NCI-H2171 (cell line): ENCODE results near the gene TMPRSS9.
A peak's percentile ranks its signal among the peaks of the same experiment; 100 is the strongest.

ENCODE experiments used
- DNase-seq: peaks from one replicate; lab custom pipeline; 2025; lab: John Stamatoyannopoulos, UW

The TMPRSS9 gene

DNA sequence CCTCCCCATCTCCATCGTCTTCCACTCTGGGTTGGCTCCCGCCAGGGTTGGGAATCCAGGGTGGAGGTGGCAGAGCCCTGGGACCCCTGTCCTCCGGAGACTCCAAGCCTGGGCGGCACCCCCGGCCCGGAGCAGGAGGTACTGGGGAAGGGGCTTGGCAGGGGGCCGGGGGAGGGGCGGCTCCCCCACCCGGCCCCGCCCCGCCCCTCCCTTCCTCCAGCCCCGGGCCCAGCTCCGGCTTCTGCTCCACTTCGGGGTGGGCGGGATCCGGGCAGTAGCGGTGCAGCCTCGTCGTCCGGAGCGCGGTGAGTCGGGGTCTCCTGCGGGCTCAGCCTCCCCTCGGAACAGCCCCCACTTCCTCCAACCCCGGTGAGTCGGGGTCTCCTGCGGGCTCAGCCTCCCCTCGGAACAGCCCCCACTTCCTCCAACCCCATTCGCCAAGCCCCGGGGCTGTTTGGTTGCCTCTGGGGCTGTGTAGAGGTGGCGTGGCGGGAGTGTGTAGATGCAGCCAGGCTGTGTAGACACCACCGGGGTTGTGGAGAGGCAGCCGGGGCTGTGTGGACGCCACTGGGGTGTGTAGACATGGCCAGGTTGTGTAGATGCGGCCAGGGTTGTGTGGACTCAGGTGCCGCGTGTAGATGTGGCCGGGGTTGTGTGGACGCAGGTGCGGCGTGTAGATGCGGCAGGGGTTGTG is at the start of gene TMPRSS9:
Gene TMPRSS9, plus strand, starts transcription at position 274 of the 694 bp plus-strand sequence. CDS start 29,521 bp downstream, outside the sequence.
- no peak for DNase-seq

DNA sequence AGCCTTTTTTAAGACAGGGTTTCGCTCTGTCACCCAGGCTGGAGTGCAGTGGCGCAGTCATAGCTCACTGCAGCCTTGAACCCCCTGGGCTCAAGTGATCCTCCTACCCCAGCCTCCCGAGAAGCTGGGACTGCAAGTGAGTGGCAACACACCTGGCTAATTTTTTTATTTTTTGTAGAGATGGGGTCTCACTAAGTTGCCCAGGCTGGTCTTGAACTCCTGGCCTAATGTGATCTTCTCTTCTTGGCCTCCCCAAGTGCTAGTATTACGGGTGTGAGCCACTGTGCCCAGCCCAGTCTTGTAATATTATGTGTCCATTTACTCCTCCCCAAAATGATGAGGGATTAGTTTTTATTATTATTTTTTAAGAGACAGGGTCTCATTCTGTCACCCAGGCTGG is 49.0 kb upstream of the TMPRSS9 start:
- no peak for DNase-seq

DNA sequence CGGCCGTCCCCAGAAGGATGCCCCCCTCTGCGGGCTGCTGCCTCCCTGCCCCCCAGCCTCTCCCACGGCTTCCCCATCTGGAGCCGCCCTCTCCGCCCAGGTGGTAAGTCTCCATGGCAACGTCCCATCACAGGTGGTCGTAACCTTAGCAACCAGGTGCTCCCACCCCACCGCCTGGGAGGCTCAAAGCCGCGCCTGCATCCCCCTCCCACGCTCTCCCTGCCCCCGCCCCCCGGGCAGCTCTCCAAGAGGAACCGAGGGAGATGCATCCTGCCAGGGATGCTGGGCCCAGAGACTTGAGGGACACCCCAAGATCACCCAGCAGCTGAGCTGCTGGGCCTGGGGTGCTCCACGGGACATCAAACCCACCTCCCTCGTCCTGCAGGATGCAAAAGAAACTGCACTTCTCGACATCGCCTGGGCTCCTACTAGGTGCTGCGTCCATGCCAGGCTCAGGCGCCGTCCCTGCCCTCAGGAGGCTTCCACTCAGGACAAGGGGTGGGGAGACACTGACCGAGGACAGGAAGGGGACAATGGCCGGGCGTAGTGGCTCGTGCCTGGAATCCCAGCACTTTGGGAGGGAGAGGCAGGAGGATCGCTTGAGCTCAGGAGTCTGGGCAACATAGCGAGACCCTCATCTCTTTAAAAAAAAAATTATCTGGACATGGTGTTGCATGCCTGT is 47.1 kb upstream of the TMPRSS9 start:
- peak; percentile 95 for DNase-seq

DNA sequence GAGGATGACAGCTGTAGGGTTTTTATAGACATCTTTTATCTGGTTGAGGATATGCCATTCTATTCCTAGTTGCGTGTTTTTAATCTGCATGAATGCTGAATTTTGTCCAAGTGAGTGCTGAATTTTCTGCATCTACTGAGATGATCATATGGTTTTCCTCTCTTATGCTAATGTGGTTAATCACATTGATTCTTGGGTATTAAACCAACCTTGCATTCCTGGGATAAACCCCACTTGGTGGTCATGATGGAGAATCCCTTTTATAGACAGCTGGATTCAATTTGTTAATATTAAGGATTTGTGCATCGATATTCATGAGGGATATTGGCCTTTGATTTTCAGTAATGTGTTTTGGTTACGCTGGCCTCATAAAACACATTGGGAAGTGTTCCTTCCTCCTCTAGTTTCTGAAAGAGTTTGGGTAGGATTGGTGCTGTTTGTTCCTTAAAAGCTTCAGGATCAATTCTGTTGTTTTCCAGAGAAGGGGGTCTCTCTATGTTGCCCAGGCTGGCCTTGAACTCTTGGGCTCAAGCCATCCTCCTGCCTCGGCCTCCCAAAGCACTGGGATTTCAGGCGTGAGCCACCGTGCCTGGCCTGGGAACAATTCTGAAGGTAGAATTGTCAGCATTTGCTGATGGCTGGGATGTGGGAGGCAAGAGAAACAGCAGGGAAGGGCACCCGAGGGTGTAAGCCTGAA is 44.8 kb upstream of the TMPRSS9 start:
- no peak for DNase-seq

DNA sequence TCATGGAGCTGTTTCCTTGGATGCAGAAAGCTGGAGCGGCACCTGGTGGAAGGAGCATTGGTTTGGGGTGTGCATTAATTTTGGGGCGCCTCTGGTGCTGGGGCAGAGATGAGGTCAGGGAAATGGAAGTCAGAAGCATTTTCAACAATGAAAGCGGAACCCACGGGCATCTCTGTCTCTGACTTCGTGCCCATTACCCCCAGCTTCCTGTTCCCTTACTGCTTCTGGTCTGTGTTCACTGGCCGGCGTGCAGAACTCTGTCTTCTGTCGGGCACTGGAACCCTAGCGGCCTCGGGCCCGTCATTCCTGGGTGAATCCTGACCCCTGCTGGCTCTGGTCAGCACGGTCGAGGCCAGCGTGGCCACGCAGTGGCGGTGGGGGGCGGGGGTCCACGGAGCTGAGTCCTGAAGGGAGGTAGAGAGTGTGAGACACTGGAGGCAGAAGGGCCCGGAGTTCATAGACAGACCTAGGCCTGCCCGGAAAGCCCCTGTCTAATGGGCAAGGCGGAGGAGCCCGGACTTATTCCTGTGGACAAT is 44.2 kb upstream of the TMPRSS9 start:
- DNase-seq, result no peak

DNA sequence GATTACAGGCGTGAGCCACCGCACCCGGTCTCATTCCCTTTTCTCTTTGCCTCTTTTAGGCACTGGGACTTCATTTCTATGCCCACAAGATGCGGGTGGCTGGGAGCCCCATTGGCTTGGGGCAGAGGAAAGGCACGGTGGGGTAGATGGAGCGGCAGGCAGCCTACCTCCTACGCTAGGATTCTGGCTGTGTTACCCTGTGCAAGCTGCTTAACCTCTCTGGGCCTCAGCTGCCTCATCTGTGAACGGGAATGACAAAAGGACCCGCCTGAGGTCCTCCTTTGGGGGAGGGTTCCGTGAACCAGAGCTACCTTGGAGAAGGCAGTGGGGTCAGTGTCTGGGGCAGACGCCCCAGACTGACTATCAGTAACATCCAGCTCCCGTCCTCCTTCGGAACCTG is 42.8 kb upstream of the TMPRSS9 start:
- no peak for DNase-seq

DNA sequence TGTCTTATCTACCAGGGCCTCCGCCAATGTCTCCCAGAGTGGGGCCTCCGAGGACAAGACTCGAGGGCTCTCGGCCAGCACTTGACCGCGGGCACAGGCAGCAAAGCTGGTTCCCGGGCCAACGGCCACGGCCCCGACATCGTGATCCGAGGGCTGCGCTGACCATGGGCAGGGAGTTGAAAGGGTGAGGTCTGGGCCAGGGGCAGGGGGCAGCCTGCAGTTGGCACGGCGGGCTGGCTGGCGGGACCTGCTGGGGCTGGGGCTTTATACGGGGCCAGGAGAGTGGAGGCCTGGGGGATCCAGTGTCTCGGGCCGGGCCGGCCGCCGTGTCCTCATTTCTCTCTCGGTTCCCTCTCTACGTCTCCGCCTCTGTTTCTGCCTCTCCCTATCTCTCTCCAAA is 42.3 kb upstream of the TMPRSS9 start:
- DNase-seq, result no peak

DNA sequence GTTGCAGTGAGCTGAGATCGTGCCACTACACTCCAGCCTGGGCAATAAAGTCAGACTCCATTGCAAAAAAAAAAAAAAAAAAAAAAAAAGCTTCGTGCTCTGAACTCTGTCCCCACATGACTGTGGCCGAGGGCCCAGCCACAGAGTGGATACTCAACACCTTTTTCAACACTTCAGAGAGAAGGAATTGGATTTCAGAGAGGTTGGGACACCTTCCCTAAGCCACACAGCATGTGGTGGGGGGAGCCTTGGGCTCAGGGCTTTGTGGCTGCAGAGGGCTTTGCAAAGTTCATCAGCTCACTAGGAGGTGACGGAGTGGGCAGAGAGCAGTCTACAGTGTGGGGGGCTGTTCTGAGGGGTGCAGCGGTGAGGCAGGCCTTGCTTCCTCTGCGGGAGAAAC is 41.1 kb upstream of the TMPRSS9 start:
- DNase-seq, result no peak

DNA sequence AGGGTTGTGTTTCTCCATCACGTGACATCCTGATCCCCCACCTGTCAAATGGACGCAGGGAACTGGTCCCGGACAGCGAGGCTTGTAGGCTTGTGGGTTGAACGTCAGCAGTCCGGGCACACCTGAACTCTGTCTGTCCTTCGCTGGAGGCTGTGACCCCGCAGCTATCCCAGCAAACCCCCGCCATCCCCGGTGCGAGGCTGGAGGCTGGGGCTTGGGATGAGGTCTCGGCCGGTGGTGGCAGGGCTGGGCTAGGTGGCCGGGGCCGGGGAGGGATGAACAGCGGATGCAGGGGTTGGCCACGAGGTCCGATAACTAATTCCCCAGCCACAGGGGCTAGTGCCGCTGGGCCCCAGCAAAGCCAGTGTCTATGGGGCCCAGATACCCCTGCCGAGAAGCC is 40.5 kb upstream of the TMPRSS9 start:
- DNase-seq, result no peak

DNA sequence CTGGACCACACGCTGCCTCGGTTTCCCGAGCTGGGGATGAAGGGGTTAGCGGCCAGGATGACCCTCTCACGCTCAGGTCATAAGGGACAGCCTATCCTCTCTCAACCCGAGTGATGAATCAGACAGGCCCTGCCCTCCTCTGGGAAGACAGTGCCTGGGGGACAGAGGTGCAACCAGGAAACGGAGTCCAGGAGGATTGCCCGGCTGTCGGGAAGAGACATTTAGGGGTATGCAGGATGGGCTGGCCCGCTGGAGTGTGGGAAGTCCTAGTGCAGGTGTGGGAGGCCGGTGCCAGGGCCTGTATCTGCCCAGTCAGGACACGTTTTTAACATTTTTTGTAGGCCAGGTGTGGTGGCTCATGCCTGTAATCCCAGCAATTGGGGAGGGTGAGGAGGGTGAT is 40.0 kb upstream of the TMPRSS9 start:
- DNase-seq, result no peak

DNA sequence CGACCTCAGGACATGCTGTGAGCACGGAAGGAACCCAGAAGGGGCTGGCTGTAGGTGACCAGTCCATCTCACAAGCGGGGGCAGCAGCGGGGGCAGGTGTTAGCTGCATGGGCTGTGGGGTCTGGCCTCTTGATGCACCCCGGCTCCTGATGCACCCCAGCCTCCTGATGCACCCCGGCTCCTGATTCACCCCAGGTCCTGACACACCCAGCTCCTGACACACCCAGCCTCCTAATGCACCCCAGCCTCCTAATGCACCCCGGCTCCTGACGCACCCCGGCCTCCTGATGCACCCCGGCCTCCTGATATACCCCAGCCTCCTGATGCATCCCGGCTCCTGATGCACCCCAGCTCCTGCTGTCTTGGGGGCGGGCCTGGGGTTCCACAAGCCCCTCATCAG is 39.1 kb upstream of the TMPRSS9 start:
- DNase-seq, result no peak

DNA sequence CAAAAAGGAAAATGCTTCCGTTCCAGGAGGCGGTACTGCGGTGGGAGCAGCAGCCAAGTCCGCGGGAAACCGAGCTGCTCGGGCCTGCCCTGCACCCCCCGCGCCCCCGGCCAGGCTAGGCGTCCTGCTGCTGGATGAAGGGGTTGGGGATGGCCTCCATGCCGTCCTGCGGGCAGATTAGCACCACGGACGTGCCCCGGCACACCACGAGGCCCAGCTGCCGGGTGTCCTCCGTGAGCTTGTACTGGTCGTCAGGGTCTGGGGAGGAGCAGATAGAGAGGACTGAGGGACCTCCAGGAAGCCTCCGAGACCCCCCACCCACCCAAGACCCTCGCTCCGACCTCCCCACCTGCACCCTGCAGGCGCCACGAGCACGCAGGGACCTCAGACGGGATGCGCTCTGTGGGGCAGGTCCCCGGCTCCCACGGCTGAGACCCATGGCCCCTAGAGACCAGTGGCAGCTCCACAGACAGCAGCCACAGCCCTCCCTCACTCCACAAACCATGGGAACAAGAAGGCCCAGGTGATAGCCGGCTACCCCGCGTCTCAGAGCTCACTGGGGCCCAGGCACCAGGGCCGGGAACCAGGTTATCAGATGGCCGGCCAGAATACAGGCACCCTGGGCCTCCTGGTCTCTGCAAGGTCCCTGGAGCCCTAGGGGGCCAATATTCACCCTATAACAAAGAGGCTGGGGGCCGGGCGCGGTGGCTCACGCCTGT is 38.3 kb upstream of the TMPRSS9 start:
- no peak for DNase-seq

DNA sequence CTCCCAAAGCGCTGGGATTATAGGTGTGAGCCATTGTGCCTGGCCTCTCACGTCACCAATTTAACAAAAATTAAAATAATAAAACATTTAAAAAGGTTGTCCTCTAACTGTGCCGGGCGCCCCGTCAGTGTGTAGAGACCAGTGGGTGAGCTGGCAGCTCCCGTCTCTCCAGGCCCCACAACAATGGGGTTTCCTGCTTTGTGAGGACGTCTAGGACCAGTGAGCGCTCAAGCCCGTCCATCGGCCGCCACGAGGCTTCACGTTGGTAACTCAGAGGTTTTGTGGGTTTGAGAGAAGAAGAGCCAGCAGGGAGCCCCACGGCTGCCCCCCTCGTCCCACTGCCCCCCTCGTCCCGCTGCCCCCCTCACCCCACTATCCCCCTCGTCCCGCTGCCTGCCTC is 36.4 kb upstream of the TMPRSS9 start:
- no peak for DNase-seq

DNA sequence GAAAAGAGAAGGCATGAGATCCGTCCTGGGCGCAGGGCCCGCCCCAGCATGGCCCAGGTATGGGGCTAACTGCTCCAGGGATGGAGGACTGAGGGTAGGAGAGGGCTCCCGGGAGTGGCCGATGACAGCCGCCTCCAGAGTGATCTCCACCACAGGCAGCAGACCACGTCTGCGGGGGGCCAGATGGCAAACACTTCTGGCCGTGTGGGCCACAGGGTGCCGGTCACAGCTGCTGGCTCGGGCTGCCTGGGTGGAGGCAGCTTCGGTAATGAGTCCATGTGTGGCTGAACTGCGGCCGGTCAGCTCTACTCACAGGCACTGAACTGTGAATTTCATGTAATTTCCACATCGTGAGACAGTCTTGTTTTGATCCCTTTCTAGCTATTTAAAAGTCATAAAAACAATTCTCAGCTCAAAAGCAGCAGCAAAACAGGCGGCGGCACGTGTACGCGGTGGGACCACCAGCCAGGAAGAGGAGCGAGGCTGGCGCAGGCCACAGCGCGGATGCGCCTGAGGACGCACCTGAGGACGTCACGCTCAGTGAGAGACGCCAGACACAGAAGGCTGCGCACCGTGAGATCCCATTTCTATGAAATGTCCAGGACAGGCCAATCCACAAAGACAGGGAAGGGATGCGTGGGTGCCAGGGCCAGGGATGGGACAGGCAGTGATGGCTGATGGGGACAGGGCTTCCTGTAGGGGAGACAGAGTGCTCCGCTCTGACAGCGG is 35.7 kb upstream of the TMPRSS9 start:
- no peak for DNase-seq

DNA sequence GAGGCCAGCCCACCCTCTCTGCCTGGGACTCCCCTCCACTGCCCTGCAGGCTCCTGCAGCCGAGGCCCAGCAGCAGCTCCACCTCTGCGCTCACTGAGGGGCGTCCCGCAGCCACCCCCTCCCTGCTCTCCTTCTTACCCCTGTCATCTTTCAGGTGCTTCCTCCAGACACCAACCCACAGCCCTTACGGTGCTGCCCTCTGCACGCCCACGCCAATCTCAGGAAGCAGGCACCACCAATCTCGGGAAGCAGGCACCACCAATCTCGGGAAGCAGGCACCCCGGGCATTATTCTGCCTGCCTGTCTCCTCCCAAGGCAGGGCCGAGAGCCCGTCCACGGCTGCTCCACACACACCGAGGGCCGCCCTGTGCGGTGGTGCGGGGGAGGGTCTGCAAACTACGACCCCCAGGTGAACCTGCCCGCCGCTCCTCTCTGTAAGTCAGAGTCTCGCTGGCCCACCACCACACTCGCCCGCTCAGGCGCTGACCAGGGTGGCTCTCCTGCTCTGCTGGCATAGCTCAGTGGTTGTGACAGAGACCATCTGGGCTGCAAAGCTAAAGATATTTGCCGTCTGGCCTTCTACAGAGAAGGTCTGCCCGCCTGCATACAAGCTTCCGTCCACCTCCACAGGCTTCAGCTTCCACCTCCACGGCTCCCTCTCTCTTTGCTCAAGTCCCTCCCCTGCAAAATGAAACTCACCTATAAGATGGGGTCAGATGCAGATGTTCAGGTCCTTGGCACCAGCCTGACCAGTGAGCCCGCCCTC is 34.6 kb upstream of the TMPRSS9 start:
- no peak for DNase-seq

DNA sequence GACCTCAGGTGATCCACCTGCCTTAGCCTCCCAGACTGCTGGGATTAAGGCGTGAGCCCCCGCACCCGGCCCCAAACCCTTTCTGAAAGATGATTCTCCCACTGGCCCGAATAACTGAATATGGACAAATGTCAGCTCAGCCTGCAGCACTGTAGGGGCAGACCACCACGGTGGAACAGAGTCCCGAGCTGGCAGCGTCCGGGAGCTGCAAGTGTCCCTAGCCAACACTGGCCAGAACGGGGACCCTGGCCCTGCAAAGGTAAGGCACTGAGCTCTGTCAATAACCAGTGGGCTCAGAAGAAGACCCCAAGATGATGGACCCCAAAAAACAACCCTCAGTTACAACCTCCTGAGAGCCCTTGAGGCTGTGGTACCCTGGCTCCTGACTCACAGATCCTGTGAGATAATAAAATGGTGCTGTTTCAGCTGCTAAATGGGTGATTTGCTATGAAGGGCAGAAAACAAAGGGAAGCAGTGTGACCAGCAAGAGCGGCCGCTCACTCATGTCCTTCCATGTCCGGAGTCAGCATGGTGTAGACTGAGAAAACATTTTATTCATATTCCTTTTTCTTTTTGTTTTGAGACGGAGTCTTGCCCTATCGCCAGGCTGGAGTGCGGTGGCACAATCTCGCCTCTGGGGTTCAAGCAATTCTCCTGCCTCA is 33.2 kb upstream of the TMPRSS9 start:
- DNase-seq, result no peak

DNA sequence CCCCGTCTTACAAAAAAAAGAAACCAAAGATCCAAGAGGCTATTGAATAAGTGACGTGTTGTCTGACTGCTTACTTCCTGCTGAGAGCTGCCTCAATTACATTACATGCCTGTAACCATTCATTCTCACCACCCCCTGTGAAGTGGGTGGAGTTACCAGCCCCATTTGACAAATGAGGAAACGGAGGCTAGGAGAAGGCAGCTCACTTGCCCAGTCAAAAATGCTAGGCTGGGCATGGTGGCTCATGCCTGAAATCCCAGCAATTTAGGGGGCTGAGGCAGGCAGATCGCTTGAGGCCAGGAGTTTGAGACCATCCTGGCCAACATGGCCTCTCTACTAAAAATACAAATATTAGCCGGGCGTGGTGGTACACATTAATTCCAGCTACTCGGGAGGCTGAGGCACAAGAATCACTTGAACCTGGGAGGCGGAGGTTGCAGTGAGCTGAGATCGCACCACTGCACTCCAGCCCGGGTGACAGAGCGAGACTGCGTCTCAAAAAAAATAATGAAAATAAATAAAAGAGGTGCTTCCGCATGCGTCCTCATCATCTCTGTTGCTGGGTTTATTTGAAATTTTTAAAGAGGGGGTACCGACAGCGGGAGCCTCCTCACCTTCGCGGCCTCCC is 32.2 kb upstream of the TMPRSS9 start:
- DNase-seq, result no peak

DNA sequence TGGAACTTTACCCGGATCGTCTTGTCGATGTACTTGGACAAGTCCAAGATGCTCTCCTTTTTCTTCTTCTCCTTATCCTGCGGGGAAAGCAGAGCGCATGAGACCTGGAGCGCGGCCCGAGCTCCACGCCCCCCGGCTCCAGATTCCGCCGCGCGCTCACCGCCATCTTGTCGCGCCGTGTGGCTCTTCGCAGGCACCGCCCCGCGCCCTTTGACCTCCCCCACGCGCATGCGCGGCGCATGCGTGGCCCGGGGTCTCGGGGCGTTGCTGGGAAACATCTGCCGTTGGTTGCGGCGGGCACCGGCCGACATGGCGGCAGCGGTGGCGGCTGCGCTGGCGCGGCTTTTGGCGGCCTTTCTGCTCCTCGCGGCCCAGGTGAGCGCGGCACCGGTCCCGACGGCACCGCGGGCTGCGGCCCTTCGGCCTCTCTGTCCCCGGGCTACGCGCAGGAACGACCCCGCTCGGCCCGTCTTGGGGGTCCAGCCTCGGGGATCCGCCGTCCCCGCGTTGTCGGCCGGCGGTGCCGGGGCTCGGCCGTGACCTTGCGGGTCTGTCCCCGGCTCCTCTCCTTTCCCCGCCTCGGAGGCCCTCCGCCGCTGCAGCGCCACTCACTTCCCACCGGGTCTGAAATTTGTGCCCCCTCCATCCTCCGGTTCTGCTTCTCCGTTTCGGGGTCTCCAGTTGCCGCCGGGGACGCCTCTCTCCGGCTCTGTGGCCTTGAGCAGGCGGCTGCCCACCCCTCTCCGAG is 31.5 kb upstream of the TMPRSS9 start, which contains the start of the genes LSM7 and SPPL2B:
Gene LSM7, minus strand, starts transcription at position 186 of the 748 bp plus-strand sequence. Its CDS starts 20 bp downstream, at position 166.
Gene SPPL2B, plus strand, starts transcription at position 284 of the 748 bp plus-strand sequence. Its CDS starts 26 bp downstream, at position 310.
- peak; percentile 90 for DNase-seq

DNA sequence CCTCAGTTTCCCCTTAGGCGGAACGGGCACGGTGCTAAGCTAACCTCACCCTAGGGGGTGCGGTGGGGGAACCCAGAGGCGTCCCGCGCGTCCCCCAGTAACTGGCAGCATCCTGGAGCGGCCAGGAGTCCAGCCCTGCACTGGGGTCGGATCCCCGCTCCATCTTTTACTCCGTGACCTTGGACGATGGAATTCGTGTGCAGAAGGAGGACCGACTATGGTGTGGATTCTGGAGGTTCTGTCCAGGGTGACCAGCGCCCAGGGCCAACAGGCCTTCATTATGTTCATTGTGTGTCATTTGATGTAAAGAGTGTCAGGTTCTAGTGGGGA is 31.0 kb upstream of the TMPRSS9 start:
- no peak for DNase-seq
